OCI-LY7 (cell line): ENCODE measurements around the gene WDFY3. TPM values are rescaled to one million over a fixed set of nuclear protein-coding genes. Genes with fewer than 3 reads are reported as not detected.

Experiments
- BruUV-seq: library from RNA; stranded (reverse); fragments of 400-500 nt; replicated peaks from 2 replicates; lab custom pipeline; 2021; lab: Mats Ljungman, UMichigan
- CTCF ChIA-PET: fragments of 300-600 bp; sonication (Branson Sonifier 250); formaldehyde crosslinking; loops from one replicate; lab custom pipeline; 2022; ENCODE audit warnings: antibody characterized with exemption; ENCODE audit not compliant: unreplicated experiment; lab: Charles Lee
- POLR2A ChIA-PET: fragments of 300-600 bp; sonication (Branson Sonifier 250); formaldehyde crosslinking; loops from one replicate; lab custom pipeline; 2022; ENCODE audit warnings: antibody characterized with exemption; lab: Charles Lee
- DNase-seq: peaks from one replicate; pipeline ENCODE4 v3.0.0-alpha.2; 2015; ENCODE audit warnings: low spot score
- H2AFZ ChIP-seq: fragments of 200-600 bp; sonication (generic), shearing (Covaris generic); 2 replicates; pipeline ENCODE4 v1.6.1; 2014; ENCODE audit warnings: mild to moderate bottlenecking, antibody characterized with exemption, low read length, moderate library complexity
- H3K27ac ChIP-seq: fragments of 200-600 bp; sonication (generic); 2 replicates; pipeline ENCODE4 v1.5.1; 2014; ENCODE audit warnings: mixed run types, low read depth, mild to moderate bottlenecking, moderate library complexity, low read length, inconsistent platforms; ENCODE audit not compliant: poor library complexity, severe bottlenecking
- H3K36me3 ChIP-seq: fragments of 200-600 bp; sonication (generic); 2 replicates; pipeline ENCODE4 v1.6.1; 2014; ENCODE audit warnings: mild to moderate bottlenecking, antibody characterized with exemption, low read length, moderate library complexity, mixed read lengths; ENCODE audit not compliant: insufficient read depth
- H3K4me1 ChIP-seq: fragments of 200-600 bp; sonication (generic); 2 replicates; pipeline ENCODE4 v1.5.1; 2014; ENCODE audit warnings: mild to moderate bottlenecking, low read length; ENCODE audit not compliant: insufficient read depth, poor library complexity, severe bottlenecking
- H3K4me2 ChIP-seq: fragments of 200-600 bp; sonication (generic); 2 replicates; pipeline ENCODE4 v1.6.1; 2014; ENCODE audit warnings: mild to moderate bottlenecking, low read length
- H3K4me3 ChIP-seq: fragments of 200-600 bp; sonication (generic); 2 replicates; pipeline ENCODE4 v1.5.1; 2014; ENCODE audit warnings: mild to moderate bottlenecking, low read depth, low read length; ENCODE audit not compliant: poor library complexity, severe bottlenecking
- H3K79me2 ChIP-seq: fragments of 200-600 bp; sonication (generic); 2 replicates; pipeline ENCODE4 v1.6.1; 2016; ENCODE audit warnings: low read depth, mild to moderate bottlenecking, low read length, moderate library complexity, mixed read lengths; ENCODE audit not compliant: insufficient read depth
- H3K9me2 ChIP-seq: fragments of 200-600 bp; sonication (generic); 2 replicates; pipeline ENCODE4 v1.6.1; 2016; ENCODE audit warnings: mild to moderate bottlenecking, low read length, mixed read lengths; ENCODE audit not compliant: insufficient read depth
- H3K9me3 ChIP-seq: fragments of 200-600 bp; sonication (generic); 2 replicates; pipeline ENCODE4 v1.6.1; 2014; ENCODE audit warnings: mild to moderate bottlenecking, mixed run types, low read length, mixed read lengths
- H4K20me1 ChIP-seq: fragments of 200-600 bp; sonication (generic); 2 replicates; pipeline ENCODE4 v1.6.1; 2014; ENCODE audit warnings: mild to moderate bottlenecking, antibody characterized with exemption, low read length, moderate library complexity, mixed read lengths; ENCODE audit not compliant: insufficient read depth
- CTCF ChIP-seq: fragments of 200-600 bp; sonication (generic); conservative IDR thresholded peaks from 2 replicates; pipeline ENCODE4 v1.5.1; 2014; ENCODE audit warnings: mild to moderate bottlenecking, antibody characterized with exemption, low read length, moderate library complexity, mixed read lengths
- EZH2phosphoT487 ChIP-seq: fragments of 200-600 bp; sonication (generic); IDR thresholded peaks from 2 replicates; pipeline ENCODE4 v1.6.1; 2018; ENCODE audit warnings: low read depth, borderline replicate concordance, mild to moderate bottlenecking, mixed run types, antibody characterized with exemption, low read length, moderate library complexity, mixed read lengths
- intact Hi-C: fragments of 100-400 bp; cut with micrococcal nuclease; formaldehyde crosslinking; loops from one replicate; pipeline ENCODE4 v1.10.0; 2022; ENCODE audit not compliant: unreplicated experiment
- total RNA-seq, 2 experiments: library from RNA; depleted of rRNA in 1 of 2; stranded (reverse); fragments of >200 nt in 1 of 2; shearing (Covaris generic) in 1 of 2; gene quantifications; 2 replicates each; pipeline ENCODE4 v1.2.3, GENCODE V29; 2014 to 2022

The WDFY3 gene
- total RNA-seq, 2 experiments from 2014 or later: not detected

GRCh38 chr4:84648863-84649647 is 317.4 kb downstream of the WDFY3 start:
- H3K9me2 ChIP-seq: no peaks in the 10 kb centered on the region
- H3K36me3 ChIP-seq: no peaks in the 10 kb centered on the region
- H3K4me1 ChIP-seq: no peaks in the 10 kb centered on the region
- H3K79me2 ChIP-seq: no peaks in the 10 kb centered on the region
- no TSS peak for BruUV-seq
- TF ChIP-seq CTCF: no peak
- TF ChIP-seq EZH2phosphoT487: no peak
- intact Hi-C loops: no loop called here
- no peak overlapping the region for H2AFZ ChIP-seq
- ChIA-PET POLR2A (no interaction called here), CTCF (no interaction called here)
- H3K4me3 ChIP-seq: no peak overlapping the region
- H4K20me1 ChIP-seq: no peaks in the 10 kb centered on the region
- DNase-seq: no peak
- H3K4me2 ChIP-seq: no peak overlapping the region
- H3K9me3 ChIP-seq: no peaks in the 10 kb centered on the region
- H3K27ac ChIP-seq: no peak overlapping the region

- H3K27ac ChIP-seq: no peak overlapping the region
- H3K9me2 ChIP-seq: no peaks in the 10 kb centered on the region
- no peak overlapping the region for H3K4me3 ChIP-seq
- no TSS peak for BruUV-seq
- H3K4me2 ChIP-seq: no peak overlapping the region
- no peaks in the 10 kb centered on the region for H3K36me3 ChIP-seq
- H2AFZ ChIP-seq: no peak overlapping the region
- H3K4me1 ChIP-seq: no peaks in the 10 kb centered on the region
- TF ChIP-seq CTCF (no peak), EZH2phosphoT487 (no peak)
- H4K20me1 ChIP-seq: no peaks in the 10 kb centered on the region
- intact Hi-C loops: no loop called here
- DNase-seq: no peak
- POLR2A ChIA-PET: no interaction called here
- H3K79me2 ChIP-seq: no peaks in the 10 kb centered on the region
- no peaks in the 10 kb centered on the region for H3K9me3 ChIP-seq
- CTCF ChIA-PET: no interaction called here
Observed at GRCh38 chr4:84648178-84648577, 318.3 kb downstream of the WDFY3 start.

GRCh38 chr4:84647312-84647884 is 319.1 kb downstream of the WDFY3 start:
- H3K4me1 ChIP-seq: no peaks in the 10 kb centered on the region
- ChIA-PET CTCF (no interaction called here), POLR2A (no interaction called here)
- H3K27ac ChIP-seq: no peak overlapping the region
- no peaks in the 10 kb centered on the region for H3K9me2 ChIP-seq
- no peak for TF ChIP-seq CTCF
- TF ChIP-seq EZH2phosphoT487: no peak
- intact Hi-C loops: no loop called here
- no peaks in the 10 kb centered on the region for H3K79me2 ChIP-seq
- BruUV-seq: no TSS peak
- H4K20me1 ChIP-seq: no peaks in the 10 kb centered on the region
- no peaks in the 10 kb centered on the region for H3K36me3 ChIP-seq
- H2AFZ ChIP-seq: no peak overlapping the region
- no peaks in the 10 kb centered on the region for H3K9me3 ChIP-seq
- H3K4me3 ChIP-seq: no peak overlapping the region
- no peak for DNase-seq
- no peak overlapping the region for H3K4me2 ChIP-seq
